HG03064 (cell line): ENCODE results near the gene DYNC1H1.

Source experiments
- ATAC-seq: cut with Tn5 transposase; IDR thresholded peaks from one replicate; pipeline ENCODE4 v1.9.1; 2021; ENCODE audit warnings: low read depth; ENCODE audit not compliant: unreplicated experiment

Gene DYNC1H1

DNA sequence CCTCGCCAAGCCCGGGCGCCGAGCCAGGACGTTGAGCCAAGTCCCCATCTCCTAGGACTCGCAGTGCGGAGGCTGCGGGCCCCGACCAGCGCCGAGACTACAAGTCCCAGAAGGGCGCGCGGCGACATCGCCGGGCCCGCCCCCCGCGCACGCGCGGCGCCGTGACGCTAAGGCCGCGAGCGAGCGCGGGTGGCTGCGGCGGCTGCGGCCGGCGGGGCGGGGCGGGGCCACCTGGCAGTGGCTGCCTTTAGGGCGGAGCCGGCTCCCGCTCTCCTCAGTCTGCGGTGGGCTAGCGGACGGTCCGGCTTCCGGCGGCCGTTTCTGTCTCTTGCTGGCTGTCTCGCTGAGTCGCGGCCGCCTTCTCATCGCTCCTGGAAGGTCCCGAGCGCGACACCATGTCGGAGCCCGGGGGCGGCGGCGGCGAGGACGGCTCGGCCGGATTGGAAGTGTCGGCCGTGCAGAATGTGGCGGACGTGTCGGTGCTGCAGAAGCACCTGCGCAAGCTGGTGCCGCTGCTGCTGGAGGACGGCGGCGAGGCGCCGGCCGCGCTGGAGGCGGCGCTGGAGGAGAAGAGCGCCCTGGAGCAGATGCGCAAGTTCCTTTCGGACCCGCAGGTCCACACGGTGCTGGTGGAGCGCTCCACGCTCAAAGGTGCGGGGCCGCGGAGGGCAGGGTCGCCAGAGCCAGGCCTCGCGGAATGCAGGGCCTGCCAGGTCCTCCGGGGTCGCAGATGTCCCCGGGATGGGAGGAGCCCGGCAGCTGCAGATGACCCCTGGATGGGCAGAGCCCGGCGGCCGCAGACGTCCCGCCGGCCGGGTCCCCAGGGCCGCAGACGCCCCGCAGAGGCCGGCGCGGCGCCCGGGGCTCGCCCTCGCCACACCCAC is at the start of gene DYNC1H1:
DYNC1H1 (plus strand) TSS at position 277 of the 884 bp plus-strand sequence; CDS start at position 396, 119 bp downstream.
- ATAC-seq = peak; percentile 82

DNA sequence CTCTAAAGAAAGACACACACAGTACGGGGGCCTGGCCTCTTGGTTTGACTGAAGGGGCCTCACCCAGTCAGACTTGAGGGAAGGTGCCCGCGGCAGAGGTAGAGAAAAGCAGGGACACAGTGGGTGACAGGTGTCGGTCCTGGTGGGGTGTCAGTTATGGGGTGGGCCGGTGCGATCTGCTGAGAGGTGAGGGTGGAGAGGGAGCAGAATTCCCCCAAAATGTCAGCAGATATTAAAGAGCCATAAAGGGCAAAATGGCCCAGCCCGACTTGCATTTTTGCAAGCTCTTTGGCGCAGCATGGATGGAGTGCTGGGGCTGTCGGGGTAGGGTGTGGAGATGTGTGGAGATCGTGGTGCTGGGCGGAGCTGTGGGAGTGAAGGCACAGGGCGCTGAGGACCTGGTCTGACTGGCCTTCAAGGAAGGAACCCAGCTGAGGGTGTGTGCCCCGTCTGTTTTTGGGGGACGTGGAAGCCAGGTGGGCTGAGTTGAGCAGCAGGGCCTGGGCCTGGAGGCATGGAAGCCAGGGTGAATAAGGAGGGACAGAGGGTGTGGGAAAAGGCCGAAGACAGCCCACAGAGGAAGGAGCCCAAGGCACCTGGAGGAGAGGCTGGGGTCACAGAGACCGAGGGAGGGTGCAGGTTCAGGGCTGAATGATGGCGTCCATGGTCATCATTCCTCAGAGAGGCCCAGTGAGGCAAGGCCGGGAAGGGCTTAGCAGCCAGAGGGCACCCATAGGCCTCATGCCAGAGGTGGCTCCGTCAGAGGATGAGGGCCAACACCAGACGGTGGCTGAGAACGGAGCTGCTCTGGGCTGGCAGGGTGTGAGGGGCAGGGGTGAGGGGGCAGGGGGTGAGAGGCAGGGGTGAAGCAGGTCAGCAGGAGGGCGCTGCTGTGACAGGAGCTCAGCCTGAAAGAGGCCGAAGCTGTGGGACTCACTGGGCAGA is 48.2 kb upstream of the DYNC1H1 start:
- no peak for ATAC-seq

DNA sequence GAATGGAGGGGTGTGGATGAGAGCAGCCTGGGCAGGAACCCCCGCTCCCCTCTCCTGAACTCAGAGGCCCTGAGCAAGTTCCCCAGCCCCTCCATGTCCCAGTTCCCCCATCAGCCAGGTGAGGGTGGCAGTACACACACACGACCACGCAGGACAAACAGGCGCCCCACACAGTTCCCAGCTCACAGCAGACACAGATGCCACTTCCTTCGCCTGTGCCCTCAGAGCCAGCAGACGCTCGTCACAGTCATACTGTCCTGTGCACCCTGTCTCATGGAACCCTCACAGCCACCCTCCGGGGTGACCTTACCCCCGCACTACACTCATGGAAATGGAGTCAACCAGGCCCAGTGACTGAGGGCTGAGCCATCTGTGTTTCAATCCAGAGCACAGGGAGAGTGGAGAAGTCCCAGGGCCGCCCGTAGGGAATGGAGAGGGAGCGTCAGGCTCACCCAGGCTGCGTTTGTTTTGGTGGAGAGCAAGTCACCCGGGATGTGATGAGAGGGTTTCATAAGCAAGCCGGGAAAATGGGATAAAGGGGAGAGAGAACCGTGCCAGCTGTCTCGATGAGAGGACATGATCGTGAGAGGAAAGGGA is 47.5 kb upstream of the DYNC1H1 start:
- ATAC-seq = no peak

DNA sequence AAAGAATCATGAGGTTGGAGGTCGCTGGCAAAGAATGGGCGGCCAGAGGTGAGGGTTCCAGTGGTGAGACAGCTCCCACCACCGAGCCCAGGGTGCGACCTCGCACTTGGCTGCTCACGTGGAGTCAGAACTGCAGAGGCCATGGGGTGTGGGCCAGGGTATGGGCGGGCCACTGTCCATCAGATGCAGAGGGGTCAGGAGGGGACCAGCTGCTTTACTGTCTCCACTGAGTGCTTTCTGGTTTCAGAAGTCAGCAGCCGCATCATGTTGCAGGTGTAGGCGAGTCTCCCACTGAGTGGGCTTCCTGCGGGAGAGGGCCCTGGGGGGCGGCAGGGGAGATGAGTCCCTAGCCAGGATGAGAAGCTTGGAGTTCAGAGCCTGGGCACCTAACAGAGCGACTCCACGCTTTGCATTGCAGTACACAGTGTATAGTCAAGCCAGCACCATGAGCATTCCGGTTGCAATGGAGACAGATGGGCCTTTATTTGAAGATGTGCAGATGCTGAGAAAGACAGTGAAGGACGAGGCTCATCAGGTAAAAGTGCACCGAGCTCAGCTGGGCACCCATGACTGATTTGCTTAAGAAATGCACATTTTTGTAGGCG is 46.9 kb upstream of the DYNC1H1 start:
- no peak for ATAC-seq

DNA sequence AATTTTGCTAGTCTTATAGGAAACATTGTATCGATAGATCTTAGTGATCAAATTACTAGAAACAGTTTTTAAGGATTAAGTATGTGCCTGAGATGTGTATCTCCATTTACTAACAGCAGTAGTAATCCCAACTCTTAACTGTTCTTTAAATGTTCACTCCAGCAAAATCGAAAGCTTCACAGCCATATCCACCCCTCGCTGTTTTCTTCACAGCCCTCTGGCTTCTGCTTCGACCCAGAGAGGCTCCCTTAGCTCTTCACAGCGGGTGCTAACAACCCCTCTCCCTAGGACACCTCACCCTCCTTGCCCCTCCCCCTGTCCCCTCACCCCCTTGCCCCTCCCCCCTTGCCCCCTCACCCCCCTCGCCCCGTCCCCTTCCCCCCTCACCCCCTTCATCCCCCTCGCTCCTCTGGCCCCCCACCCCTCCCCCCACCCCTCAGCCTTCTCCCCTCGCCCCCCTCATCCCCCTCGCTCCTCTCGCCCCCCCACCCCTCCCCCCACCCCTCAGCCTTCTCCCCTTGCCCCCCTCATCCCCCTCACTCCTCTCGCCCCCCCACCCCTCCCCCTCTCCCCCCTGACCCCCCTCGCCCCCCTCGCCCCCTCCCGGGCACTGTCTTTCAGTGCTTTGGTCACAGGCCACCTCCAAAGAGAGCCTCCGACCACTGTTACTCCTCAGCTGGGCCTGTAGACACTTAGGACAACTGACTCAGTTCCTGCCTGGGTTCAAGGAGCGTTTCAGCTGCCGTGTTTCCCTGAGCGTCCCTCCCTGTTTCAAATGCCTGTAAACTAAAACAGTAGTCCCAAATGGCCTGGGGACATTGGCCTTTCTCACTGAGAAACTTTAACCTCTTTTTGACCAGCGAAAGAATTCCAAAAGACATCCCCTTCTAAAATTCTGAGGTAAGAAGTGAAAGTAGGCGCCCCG is 46.0 kb upstream of the DYNC1H1 start:
- no peak for ATAC-seq

DNA sequence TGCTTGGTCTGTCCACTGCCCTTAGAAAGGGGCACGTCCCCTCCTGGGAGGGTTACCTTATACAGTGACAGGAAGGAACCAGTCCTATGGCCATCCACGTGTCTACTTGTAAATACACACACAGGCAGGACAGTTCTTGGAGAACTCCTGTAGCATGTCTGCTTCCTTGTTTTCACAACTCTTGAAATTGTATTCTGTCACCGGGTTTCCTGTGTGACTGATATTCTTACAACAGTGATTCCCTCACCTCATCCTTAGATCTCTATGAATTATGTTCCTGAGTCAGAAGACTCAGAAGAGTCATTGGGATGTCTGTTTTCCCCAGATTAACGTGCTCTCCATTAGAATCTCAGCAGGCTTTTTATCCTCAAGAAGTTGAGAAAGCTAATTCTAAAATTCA is 44.1 kb upstream of the DYNC1H1 start:
- no peak for ATAC-seq

DNA sequence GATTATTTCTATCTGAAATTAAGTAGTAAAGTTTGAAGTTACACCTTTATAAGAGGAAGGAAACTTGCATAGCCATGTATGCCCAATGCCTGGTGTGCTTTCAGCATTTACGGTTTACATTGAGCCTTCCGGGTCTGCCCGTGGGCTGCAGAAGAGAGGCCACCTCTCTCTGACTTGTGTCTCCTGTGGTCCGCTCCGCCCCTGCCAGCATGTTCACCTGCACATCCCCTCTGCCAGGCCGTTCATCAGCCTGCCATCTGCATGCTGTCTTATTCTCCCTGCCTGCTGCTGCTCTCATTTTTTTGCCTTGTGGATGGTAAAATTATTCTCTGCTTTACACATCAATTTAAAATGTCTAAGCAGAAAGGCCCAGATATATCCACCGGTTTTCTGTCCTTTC is 41.5 kb upstream of the DYNC1H1 start:
- no peak for ATAC-seq

DNA sequence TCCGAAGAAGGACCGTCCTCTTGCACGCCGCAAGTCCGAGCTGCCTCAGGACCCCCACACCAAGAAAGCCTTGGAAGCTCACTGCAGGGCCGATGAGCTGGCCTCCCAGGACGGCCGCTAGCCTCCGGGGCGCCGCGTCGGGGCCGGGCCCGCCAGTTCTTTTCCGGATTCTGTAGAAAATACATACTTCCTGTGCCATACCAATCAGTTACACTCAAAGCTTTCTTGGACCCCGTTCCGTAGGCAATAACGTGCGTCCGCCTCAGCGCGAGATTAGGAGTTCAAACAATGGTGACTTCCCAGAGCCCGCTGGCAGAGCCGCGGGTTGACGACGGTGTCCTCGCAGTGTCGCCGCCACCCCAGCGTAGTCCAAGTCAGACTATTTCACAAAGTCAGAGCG is 39.2 kb upstream of the DYNC1H1 start:
- ATAC-seq = no peak

DNA sequence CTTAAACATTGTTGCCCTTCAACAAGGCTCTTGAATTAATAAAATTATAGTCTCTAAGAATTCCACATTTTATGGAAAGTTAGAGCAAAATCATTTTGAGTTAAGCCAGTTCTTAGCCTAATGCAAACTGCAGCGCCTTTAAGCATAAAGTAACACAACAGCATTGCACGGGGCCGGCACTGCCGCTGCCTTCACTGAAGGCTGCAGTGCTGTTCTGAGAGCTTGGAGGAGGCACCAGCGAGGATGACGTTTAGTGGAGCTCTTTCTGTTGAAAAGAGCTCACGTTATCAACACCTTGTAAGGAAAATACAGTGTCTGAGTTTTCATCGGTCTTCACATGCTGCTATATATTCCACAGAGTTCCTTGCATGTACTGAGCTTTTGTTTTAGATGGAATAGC is 38.3 kb upstream of the DYNC1H1 start:
- no peak for ATAC-seq

DNA sequence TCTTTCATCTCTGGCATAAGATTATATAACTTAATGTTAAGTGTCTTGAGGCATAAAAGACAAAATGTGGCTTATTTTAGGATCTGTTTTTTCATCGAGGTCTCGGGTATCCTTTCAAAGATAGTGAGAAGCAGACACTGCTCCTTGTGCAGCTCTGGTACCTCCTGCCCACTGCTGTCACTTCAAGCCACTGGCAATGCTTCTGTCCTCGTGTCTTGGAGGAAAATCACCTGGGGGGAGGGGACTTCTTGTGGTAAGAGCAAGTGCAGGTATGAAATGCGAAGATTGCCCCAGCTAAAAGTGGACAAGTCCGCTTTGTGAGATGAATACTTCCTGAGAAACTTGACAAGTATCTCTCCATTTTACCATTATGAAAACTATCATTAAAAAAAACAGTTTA is 37.8 kb upstream of the DYNC1H1 start:
- ATAC-seq = no peak

DNA sequence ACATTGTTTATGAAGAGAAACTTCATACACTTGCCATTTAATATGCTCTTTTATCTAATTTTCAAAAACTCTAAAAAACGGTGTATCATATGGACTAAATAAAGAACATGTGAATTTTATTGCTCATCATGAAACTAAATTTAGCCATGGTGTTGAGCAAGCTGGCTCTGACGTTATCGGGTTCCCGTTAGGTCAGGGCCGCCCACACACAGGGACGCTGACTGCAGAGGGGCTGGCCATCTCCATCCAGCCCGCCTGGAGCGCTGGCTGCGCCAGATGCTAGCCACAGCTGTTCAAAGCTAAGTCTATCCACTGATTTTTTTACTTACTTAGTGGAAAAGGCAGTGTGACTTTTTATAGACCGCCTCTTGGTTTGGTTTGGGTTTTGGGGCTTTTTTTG is 36.5 kb upstream of the DYNC1H1 start:
- no peak for ATAC-seq

DNA sequence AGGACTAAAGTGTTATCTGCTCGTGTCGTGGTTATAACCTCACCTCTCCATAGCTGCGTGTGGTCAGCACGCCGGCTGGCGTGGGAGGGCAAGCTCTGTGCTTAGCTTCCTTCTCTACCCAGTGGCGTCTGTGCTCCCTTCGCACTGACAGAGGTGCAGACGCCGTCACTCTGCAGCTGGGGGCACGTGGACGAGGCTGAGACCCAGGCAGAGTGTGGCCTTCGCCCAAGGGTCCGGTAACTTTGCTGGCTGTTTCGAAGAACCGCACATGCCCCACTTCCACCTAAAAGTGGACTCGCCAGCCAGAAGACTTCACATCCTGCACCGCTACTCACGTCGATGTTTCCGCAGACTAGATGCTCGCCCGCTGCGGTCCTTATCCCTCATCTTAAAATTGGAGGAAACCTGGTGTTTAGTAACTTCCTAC is 35.9 kb upstream of the DYNC1H1 start:
- ATAC-seq = no peak

DNA sequence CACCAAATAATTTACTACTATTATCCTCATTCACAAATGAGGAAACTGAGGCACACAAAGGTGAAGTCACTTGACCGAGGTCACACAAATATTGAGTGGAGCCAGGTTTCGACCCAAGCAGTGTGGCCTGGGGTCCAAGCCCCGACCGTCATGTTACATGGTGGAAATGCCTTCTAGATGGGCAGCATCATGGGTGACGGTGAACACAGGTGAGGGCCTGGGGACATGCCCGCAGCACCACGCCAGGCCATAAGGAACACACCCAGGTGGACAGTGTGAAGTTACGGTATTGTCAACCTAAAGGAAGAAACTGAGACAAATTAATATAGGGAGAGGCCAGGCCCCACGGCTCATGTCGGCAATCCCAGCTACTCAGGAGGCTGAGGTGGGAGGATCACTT is 35.3 kb upstream of the DYNC1H1 start:
- no peak for ATAC-seq

DNA sequence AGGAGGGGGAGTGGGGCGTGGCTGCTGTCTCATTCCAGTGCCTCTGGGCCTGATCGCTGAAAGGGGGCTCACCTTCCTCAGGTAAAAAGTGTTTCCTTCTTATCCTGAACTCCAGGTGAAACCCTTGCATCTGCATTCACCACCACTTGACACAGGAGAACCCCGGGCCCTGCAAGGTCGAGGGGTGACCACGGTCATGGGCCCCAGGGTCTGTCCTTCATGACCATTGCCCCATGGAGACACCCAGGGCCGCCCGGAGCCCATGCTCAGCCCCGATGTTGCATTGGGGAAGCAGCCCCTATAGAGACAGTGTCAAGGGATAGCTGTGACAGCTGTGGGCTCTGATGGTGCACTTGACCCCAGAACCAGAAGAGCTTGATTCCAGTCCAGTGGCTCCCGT is 34.4 kb upstream of the DYNC1H1 start:
- ATAC-seq = no peak

DNA sequence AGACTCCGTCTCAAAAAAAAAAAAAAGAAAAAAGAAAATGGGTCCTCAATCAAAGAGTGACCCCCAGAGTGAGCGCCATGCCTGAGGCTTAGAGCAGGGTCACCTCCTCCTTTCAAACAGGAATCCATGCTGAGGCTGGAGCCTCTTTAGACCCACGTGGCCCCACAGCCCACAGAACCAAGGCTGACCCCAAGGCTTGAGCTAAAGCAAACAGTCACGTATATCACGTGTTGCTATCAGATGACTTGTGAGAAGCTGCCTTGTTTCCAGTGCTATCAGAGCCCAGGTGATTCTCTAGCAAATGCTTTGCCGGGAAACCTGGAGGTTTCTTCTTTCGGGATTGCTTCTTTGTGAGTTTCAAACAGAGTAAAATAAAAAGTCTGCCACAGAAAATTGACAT is 31.7 kb upstream of the DYNC1H1 start:
- no peak for ATAC-seq

DNA sequence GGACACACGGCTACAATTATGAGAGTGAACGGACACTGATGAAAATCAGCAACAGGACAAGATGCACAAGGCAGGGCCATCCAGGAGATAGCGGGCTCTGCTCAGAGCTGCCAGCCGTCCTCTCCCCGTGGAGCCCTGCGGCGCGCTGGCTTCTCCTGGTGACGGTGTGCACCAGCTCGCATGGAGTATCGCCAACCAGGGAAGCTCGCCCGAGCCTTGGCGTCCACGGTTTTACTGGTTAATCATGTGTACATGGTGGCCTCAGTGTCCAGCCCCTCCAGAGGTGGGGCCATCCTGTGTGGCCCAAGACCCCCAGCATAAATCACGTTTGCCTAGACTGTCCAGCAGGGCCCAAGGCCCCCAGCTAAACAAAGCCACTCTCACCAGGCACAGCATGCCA is 31.2 kb upstream of the DYNC1H1 start:
- no peak for ATAC-seq

DNA sequence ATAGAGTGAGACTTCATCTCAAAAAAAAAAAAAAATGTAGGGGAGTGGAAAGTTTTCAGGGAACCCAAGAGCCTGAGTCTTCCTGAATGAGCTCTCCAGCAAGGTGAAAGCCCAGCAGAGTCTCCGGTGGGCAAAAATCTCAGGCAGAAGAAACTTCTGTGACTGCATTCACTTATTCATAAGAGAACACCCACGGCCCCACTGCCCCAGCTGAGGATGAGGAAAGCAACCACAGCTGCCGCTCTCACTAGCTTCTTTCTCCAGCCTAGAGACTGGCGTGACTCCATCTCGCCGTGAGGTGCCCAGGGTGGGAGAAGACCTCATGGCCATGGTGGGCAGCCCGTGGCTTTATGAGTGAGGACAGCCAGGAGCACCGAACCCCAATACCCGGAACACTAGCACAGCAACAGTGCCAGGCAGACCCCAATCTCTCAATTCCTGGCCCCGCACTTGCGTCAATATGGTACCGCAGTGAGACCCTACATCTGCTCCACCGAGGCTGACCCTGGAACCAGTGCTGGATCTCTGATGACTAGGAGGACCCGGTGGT is 29.7 kb upstream of the DYNC1H1 start:
- no peak for ATAC-seq

DNA sequence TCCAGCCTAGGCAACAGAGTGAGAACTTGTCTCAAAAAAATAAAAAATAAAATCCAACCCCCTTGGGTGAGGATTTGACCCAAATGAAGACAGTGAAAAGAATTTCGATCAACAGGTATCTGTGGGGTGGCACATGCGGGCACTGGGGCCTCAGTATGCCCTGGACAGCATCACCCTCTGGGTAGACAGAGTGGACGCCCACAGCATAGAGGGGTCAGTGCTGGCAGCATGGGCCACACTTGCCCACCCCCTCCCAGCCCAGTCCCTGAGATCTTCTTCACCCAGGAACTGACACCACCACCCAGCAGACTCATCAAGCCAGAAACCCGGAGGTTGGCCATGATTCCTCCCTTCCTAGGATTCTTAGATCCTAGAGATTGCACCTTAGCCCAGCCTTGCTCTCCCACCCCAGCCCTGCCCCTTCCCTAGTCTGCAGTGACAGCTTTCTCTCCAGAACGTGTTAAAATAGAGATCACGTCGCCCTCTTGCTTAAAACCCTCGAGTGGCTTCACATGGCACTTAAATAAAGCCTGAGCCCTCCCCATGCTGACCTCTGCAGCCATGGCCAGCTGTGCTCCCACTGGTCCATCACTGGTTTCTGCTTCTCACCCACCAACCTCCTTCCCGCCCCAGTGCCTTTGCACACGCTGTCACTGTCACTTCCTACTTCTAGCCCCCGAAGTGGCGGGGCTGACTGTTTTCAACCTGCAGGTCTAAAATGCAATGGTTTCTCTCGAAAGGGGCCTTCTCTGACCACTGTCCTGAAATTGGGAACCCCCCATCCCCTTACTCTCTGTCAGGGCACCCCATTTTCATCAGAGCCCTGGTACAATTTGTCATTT is 26.2 kb upstream of the DYNC1H1 start:
- no peak for ATAC-seq
